Activated CD4-positive, alpha-beta T cell treated with anti-CD3 and anti-CD28 coated beads for 48 hours (primary cell): Measurements from ENCODE around the gene SMYD5.

Experiments used
- DNase-seq: peaks from one replicate; pipeline ENCODE4 v3.0.0-alpha.2; 2020

SMYD5 gene

DNA sequence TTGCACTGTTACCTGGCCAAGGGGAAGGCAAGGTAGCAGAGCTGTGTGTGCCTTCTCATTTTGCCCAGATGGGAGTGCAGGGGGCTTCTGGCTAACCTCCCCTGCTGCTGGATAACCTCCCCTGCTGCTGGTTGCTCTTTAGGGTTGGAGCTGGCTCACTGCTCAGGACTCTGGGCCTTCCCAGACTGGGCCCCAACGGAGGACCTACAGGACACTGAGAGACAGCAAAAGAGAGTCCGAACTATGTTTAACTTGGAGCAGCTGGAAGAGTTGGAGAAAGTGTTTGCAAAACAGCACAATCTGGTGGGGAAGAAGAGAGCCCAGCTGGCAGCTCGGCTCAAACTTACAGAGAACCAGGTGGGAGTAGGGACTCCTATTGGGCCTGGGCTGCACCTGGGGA, 5.8 kb upstream of the SMYD5 start:
- DNase-seq, result no peak

DNA sequence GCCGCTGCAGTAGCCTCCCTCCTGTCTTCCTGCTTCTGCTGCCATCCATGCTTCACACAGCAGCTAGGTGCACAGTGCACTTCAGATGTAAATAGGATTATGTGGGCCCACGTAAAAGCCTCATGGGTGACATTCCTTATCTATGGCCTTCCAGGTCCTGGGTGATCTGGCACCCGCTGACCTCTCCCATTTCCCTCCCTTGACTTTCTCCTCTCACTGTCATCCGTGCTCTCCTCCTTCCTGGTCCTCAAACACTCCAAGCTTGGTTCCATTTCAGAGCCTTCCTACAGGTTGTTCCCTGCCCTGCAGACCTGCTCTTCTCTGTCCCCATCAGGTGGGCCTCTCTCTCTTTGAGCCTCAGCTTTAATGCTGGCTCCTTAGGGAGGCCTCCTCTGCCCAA, 4.0 kb upstream of the SMYD5 start:
- no peak for DNase-seq

- no peak for DNase-seq
Observed at GRCh38 chr2:73210696-73211095, 3.3 kb upstream of the SMYD5 start.

DNA sequence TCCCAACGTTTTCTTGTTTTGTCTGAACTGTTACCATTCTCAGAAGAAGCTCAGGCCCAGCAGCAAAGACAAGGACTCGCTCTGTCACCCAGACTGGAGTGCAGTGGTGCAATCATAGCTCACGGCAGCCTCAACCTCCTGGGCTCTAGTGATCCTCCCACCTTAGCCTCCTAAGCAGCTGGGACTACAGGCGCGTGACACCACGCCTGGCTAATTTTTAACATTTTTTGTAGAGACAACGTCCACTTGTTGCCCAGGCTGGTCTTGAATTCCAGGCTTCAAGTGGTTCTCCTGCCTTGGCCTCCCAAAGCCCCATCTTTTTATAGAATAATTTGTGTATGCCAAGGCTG, 2.0 kb upstream of the SMYD5 start:
- no peak for DNase-seq

GRCh38 chr2:73212448-73213176, 1.4 kb upstream of the SMYD5 start:
- peak; percentile 86 for DNase-seq

- no peak for DNase-seq
Observed at GRCh38 chr2:73215254-73215653, 1.2 kb downstream of the SMYD5 start.

DNA sequence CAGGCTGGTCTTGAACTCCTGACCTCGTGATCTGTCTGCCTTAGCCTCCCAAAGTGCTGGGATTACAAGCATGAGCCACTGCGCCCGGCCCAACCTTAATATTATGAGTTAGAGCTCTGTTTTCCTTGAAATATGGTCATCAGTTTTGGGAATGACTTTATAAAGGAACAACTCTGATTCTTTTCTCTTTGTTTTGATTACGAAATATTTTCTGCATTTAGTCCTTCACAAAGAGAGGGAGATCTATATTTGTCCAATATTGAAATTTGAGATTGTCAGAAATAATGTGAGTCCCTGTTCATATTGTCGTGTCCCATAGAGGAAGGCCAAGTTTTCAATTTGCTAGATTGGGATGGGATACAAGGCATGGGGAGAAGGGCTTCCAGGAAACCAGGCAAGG, 3.1 kb downstream of the SMYD5 start:
- DNase-seq, result no peak

- DNase-seq, result no peak
Observed at GRCh38 chr2:73217826-73218225, 3.8 kb downstream of the SMYD5 start.

DNA sequence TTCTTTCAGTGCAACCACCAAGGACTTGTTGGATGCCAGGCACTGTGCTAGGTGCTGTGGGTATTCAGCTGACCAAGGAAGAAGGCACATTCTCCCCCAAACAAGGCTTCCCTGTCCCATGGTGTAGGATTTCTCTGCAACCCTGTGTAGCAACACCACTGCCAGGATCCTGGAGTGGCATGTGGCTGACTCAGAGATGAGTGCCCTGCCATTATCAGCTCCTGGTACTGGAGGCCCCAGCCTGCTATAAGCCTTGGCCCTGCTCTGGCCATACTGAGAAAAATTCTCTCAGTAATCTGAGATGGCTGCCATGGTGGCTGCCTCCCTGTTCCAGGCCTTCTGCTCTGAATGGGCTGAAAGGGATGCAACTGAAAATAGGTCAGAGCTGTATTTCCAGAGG, 4.3 kb downstream of the SMYD5 start:
- DNase-seq, result no peak

- DNase-seq, result no peak
Observed at GRCh38 chr2:73223821-73224220, 9.8 kb downstream of the SMYD5 start.

DNA sequence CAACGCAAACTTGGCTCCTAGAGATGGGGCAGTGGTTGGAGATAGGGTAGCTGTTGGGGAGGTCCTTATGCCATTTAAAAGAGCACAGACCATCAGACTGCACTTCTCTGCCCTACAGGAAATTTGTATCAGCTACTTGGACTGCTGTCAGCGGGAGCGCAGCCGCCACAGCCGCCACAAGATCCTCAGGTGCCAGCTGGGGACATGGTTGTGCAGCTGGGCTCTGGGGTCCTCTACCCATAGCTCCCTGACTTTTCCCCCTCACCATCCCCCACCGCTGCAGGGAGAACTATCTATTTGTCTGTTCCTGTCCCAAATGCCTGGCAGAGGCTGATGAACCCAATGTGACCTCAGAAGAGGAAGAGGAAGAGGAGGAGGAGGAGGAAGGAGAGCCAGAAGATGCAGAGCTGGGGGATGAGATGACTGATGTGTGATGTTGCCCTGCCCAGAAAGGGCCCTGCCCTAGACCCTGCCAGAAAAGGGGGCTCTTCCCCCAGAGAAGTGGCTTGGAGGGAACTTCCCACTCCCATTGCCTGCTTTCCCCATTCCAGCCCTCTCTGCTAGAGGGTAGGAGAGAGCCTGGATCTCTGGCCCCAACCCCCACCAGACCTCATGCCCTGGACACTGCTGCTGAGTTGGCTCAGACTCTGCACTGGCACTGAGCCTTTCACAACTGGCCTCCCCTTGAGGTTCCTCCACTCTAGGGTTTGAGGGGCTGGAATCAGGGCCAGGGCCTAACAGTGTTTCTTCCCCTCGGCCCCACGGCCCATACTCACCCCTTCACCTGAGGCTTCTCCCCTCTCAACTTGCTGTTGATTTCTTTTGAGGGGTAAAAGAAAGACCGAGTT, 11.7 kb downstream of the SMYD5 start:
- DNase-seq, result no peak

GRCh38 chr2:73227086-73227485, 13.0 kb downstream of the SMYD5 start:
- DNase-seq, result no peak

GRCh38 chr2:73228631-73229030, 14.6 kb downstream of the SMYD5 start:
- no peak for DNase-seq

DNA sequence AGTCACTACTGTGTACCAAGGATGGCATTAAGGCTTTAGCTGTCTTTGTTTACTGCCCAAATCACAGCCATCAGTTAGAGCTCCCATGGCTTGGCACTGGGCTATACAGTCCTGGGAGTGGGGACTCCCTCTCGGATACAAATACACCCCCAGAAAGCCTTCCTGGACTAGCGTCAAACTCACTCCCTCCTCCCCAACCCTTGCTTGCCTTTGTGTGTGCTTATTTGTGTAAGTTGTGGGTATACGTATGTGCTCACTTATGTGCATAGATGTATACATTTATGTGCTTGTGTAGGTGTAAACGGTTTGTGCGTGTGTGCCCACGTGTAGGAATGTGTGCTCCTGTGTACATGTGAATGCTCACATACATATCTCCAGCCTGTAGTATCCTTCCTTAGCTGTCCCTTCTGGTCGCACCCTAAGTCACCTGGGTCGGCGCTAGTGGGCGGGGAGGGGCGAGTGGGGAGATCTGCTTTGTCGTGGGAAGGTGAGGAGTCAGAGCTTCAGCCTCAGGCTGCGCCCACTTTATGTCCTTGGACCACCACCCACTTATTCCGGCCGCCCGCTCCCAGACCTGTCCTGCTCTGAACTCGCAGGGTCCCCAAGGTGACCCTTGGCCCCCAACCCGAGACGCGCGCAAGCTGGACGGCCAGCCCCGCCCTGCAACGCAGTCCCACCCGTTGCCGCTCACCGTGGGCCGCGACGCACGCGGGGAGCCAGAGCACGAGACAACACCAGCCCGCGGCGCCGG, 18.5 kb downstream of the SMYD5 start:
- peak; percentile 55 for DNase-seq

- DNase-seq, result peak; percentile 95
Observed at GRCh38 chr2:73233154-73233931, 19.3 kb downstream of the SMYD5 start, which contains the start of gene PRADC1. TSS of gene PRADC1 (minus strand) at chr2:73233239. CDS start at chr2:73233160, 79 bp downstream.

GRCh38 chr2:73233932-73234832, 20.1 kb downstream of the SMYD5 start, which contains the start of gene CCT7:
TSS of gene CCT7 (plus strand) at chr2:73234308. CDS start at chr2:73234379, 71 bp downstream.
- peak; percentile 89 for DNase-seq

- no peak for DNase-seq
Observed at GRCh38 chr2:73235315-73236028, 21.4 kb downstream of the SMYD5 start.

- no peak for DNase-seq
Observed at GRCh38 chr2:73237168-73237567, 23.1 kb downstream of the SMYD5 start.

GRCh38 chr2:73238149-73238548, 24.1 kb downstream of the SMYD5 start:
- no peak for DNase-seq

DNA sequence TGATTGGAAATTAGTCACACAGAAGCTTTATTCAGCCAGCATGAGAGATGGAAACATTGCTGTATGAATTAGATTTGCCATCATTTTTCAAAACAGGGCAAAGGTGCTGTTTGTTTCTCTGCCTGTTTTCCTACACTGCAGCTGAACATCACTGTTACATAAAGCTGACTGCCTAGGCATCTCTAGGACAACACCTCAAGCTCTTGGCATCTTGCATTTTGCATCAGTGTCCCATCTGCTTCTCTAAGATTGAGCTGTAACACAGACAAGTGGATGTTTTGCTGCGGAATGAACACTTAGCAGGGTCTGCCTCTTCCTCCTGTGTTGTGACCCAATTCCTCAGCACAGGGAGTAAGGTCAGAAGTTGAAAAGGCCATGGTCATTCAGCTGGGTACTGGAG, 24.9 kb downstream of the SMYD5 start:
- DNase-seq, result no peak

GRCh38 chr2:73239776-73240175, 25.7 kb downstream of the SMYD5 start:
- DNase-seq, result no peak
